CD14-positive monocyte (primary cell): ENCODE results near the gene TNIP1. TPM values are rescaled to one million over a fixed set of nuclear protein-coding genes. Genes with fewer than 3 reads are reported as not detected.

ENCODE experiments used
- DNase-seq, 3 donors: peaks; one replicate each; pipeline ENCODE4 v3.0.0-alpha.2; 2011 to 2022
- H2AFZ ChIP-seq: 2 replicates; pipeline ENCODE4 v1.6.0; 2012; ENCODE audit warnings: mild to moderate bottlenecking, low read depth, low read length, inconsistent platforms; ENCODE audit not compliant: insufficient read depth, poor library complexity, severe bottlenecking
- H3K27ac ChIP-seq, 2 donors: 1 replicate in 1 of 2; 2 replicates in 1 of 2; pipeline ENCODE4 v1.5.1; 2012 to 2013; ENCODE audit warnings: low read length in 2 of 2, control low read depth in 1 of 2, inconsistent platforms in 1 of 2, low read depth in 1 of 2, mild to moderate bottlenecking in 1 of 2
- H3K27me3 ChIP-seq, 2 donors: one replicate each; pipeline versions ENCODE4 v1.6.0 to v1.6.1; 2011 to 2013; ENCODE audit warnings: low read length in 2 of 2; ENCODE audit not compliant: control insufficient read depth in 2 of 2, insufficient read depth in 2 of 2
- H3K36me3 ChIP-seq, 2 donors: replicated peaks in 1 of 2; 1 replicate in 1 of 2; 2 replicates in 1 of 2; pipeline versions ENCODE4 v1.5.1 to v1.6.1; 2012 to 2013; ENCODE audit warnings: low read length in 2 of 2, control low read depth in 1 of 2, inconsistent platforms in 1 of 2, mild to moderate bottlenecking in 1 of 2; ENCODE audit not compliant: insufficient read depth in 2 of 2, control insufficient read depth in 1 of 2
- H3K4me1 ChIP-seq, 2 donors: 1 replicate in 1 of 2; 2 replicates in 1 of 2; pipeline versions ENCODE4 v1.5.1 to v1.6.1; 2012 to 2013; ENCODE audit warnings: low read length in 2 of 2, control low read depth in 1 of 2, inconsistent platforms in 1 of 2, mild to moderate bottlenecking in 1 of 2, moderate library complexity in 1 of 2; ENCODE audit not compliant: insufficient read depth in 2 of 2, control insufficient read depth in 1 of 2
- H3K4me2 ChIP-seq: replicated peaks from 2 replicates; pipeline ENCODE3; 2012; ENCODE audit warnings: low read length, moderate library complexity, mild to moderate bottlenecking; ENCODE audit not compliant: poor library complexity, severe bottlenecking; ENCODE audit errors: extremely low read depth
- H3K4me3 ChIP-seq, 3 experiments: fragments of 200-600 bp in 1 of 3; sonication (generic) in 1 of 3; replicated peaks in 1 of 3; 1 replicate in 2 of 3; 2 replicates in 1 of 3; pipeline ENCODE4 v1.5.1; 2011 to 2013; ENCODE audit warnings: low read length in 3 of 3, mild to moderate bottlenecking in 3 of 3, control low read depth in 2 of 3, low read depth in 2 of 3, inconsistent platforms in 1 of 3, moderate library complexity in 1 of 3
- H3K79me2 ChIP-seq: 2 replicates; pipeline ENCODE4 v1.6.0; 2012; ENCODE audit warnings: mild to moderate bottlenecking, control low read depth, inconsistent platforms, low read length, moderate library complexity; ENCODE audit not compliant: insufficient read depth
- H3K9ac ChIP-seq: 2 replicates; pipeline ENCODE4 v1.6.0; 2017; ENCODE audit warnings: low read length, mild to moderate bottlenecking; ENCODE audit not compliant: insufficient read depth, poor library complexity, severe bottlenecking
- H3K9me3 ChIP-seq, 2 donors: replicated peaks in 1 of 2; 1 replicate in 1 of 2; 2 replicates in 1 of 2; pipeline versions ENCODE4 v1.5.1 to v1.6.1; 2012 to 2013; ENCODE audit warnings: low read length in 2 of 2, control low read depth in 1 of 2; ENCODE audit not compliant: control insufficient read depth in 1 of 2, insufficient read depth in 1 of 2
- H4K20me1 ChIP-seq: 2 replicates; pipeline ENCODE4 v1.6.0; 2012; ENCODE audit warnings: mild to moderate bottlenecking, low read length, control low read depth, moderate library complexity; ENCODE audit not compliant: insufficient read depth
- H3K27ac Mint-ChIP-seq, 7 donors: one replicate each; pipeline ENCODE4 v1.8.0; 2020; ENCODE audit warnings: mild to moderate bottlenecking in 7 of 7, mixed read lengths in 7 of 7, moderate library complexity in 6 of 7, inconsistent platforms in 2 of 7
- H3K27me3 Mint-ChIP-seq, 3 donors: one replicate each; pipeline ENCODE4 v1.8.0; 2021 to 2022; ENCODE audit warnings: low read depth in 3 of 3, mild to moderate bottlenecking in 3 of 3, mixed read lengths in 3 of 3, moderate library complexity in 3 of 3, inconsistent platforms in 1 of 3
- H3K36me3 Mint-ChIP-seq, 2 donors: one replicate each; pipeline ENCODE4 v1.8.0; 2020; ENCODE audit warnings: mixed read lengths in 2 of 2, inconsistent platforms in 1 of 2, mild to moderate bottlenecking in 1 of 2
- H3K4me1 Mint-ChIP-seq: one replicate; pipeline ENCODE4 v1.8.0; 2020; ENCODE audit warnings: mild to moderate bottlenecking, mixed read lengths
- H3K4me3 Mint-ChIP-seq, 2 donors: one replicate each; pipeline ENCODE4 v1.8.0; 2020; ENCODE audit warnings: mild to moderate bottlenecking in 2 of 2, mixed read lengths in 2 of 2, moderate library complexity in 1 of 2
- H3K9me3 Mint-ChIP-seq, 7 donors: one replicate each; pipeline ENCODE4 v1.8.0; 2020 to 2022; ENCODE audit warnings: mixed read lengths in 7 of 7, mild to moderate bottlenecking in 6 of 7, moderate library complexity in 6 of 7, inconsistent platforms in 2 of 7
- CTCF ChIP-seq: fragments of 200-600 bp; IDR thresholded peaks from one replicate; pipeline ENCODE4 v1.8.0; 2022; ENCODE audit warnings: antibody characterized with exemption, mild to moderate bottlenecking
- WGBS: methylation state at CpG from one replicate; pipeline ENCODE4 v1.1.5; 2013; ENCODE audit warnings: missing lambda C conversion rate; ENCODE audit not compliant: insufficient coverage; 5-methylcytosine and 5-hydroxymethylcytosine counted together
- intact Hi-C, 2 donors: fragments of 100-400 bp; cut with micrococcal nuclease; formaldehyde crosslinking; loops; one replicate each; pipeline versions ENCODE4 v1.15.0 to v1.15.1; 2023
- polyA plus RNA-seq, 3 donors: library from polyadenylated mRNA; depleted of rRNA in 1 of 3; unstranded in 2 of 3; stranded (reverse) in 1 of 3; fragments of 300-500 nt in 2 of 3; fragments of >200 nt in 1 of 3; fragmentation: Illumina TruSeq in 2 of 3; gene quantifications; 1 replicate in 2 of 3; 2 replicates in 1 of 3; pipeline ENCODE4 v1.2.3, GENCODE V29; 2012 to 2021

The TNIP1 gene
- polyA plus RNA-seq, 3 donors = 30.8 to 108 (median 46.4) TPM

GRCh38 chr5:151127926-151128325 lies 47.1 kb upstream of the TNIP1 start:
- Histone ChIP-seq H3K79me2 (peaks cover 33% of the 10 kb centered on the region), H3K4me2 (no peak overlapping the region), H3K36me3 (peaks cover 59 to 73% of the 10 kb centered on the region in 2 donors), H3K27me3 (no peaks in the 10 kb centered on the region), H2AFZ (no peak overlapping the region), H3K9ac (no peak overlapping the region), H3K9me3 (no peaks in the 10 kb centered on the region), H3K4me1 (peaks cover 44 to 49% of the 10 kb centered on the region in 2 donors), H3K27ac (no peak overlapping the region), H4K20me1 (peaks cover 24% of the 10 kb centered on the region), H3K4me3 (no peak overlapping the region)
- Mint-ChIP-seq H3K27ac (peak overlapping the region in 4 of 7 donors; percentile 12 to 74 (median 54)), H3K4me1 (peaks cover 53% of the 10 kb centered on the region), H3K4me3 (no peak overlapping the region), H3K27me3 (peaks cover 0 to 2% (median 0%) of the 10 kb centered on the region in 3 donors), H3K36me3 (peaks cover 69 to 81% of the 10 kb centered on the region in 2 donors), H3K9me3 (no peaks in the 10 kb centered on the region)
- intact Hi-C loops = loop anchor here (5.0 kb wide), 1 partner anchor 109 kb away; no protein-coding TSS in a partner anchor
- no CpG with 5 or more reads among the region's 8 CpGs for WGBS
- DNase-seq = no peak
- no peak for TF ChIP-seq CTCF

GRCh38 chr5:151126199-151126645 lies 45.4 kb upstream of the TNIP1 start:
- Histone ChIP-seq H2AFZ (no peak overlapping the region), H3K36me3 (peaks cover 73 to 79% of the 10 kb centered on the region in 2 donors), H3K27me3 (no peaks in the 10 kb centered on the region), H3K9me3 (no peaks in the 10 kb centered on the region), H3K27ac (peak overlapping the region; percentile 50 to 65), H3K4me1 (peaks cover 27 to 32% of the 10 kb centered on the region in 2 donors), H3K4me3 (peak overlapping the region in 1 of 3 experiments; percentile 35), H3K4me2 (peak overlapping the region; percentile 54), H3K9ac (no peak overlapping the region), H3K79me2 (peaks cover 27% of the 10 kb centered on the region), H4K20me1 (peaks cover 28% of the 10 kb centered on the region)
- H3K9me3 Mint-ChIP-seq = no peaks in the 10 kb centered on the region
- intact Hi-C loops = loop anchor here (1.0 to 5.0 kb wide), 2 partner anchors 39 to 111 kb away; no protein-coding TSS in a partner anchor
- peak overlapping the region; percentile 87 to 96 (median 91) for H3K27ac Mint-ChIP-seq
- H3K4me1 Mint-ChIP-seq = peaks cover 36% of the 10 kb centered on the region
- peak overlapping the region in 1 of 2 donors; percentile 18 for H3K4me3 Mint-ChIP-seq
- H3K36me3 Mint-ChIP-seq = peaks cover 73 to 84% of the 10 kb centered on the region in 2 donors
- 0% methylated on average over 1 of the region's 9 CpGs for WGBS
- no peaks in the 10 kb centered on the region for H3K27me3 Mint-ChIP-seq
- DNase-seq = peak; percentile 70 to 77 (median 71)
- TF ChIP-seq CTCF = peak; percentile 87
